ENCODE measurements around the gene DHX30.

GRCh38 chr3:47890828-47891612 is 88.1 kb downstream of the DHX30 start:
- TF ChIP-seq CTCF (IDR thresholded peaks at IDR 0.05 in 8 of 11, conservative IDR thresholded peaks at IDR 0.05 in 3 of 11) (no peak), POLR2A (IDR thresholded peaks at IDR 0.05) (no peak), POLR2AphosphoS5 (IDR thresholded peaks at IDR 0.05) (no peak)

All from spleen (tissue), 7 donors.